22Rv1 (cell line): Measurements from ENCODE around the gene ITGAE.

ENCODE experiments used
- ZFX ChIP-seq: fragments of 450-650 bp; IDR thresholded peaks from 2 replicates; pipeline ENCODE4 v1.6.1; 2017; ENCODE audit warnings: antibody characterized with exemption, borderline replicate concordance
- TF ChIP-seq, protein P1 (sequence below): fragments of 450-650 bp; IDR thresholded peaks from 2 replicates; pipeline ENCODE4 v1.5.1; 2017; ENCODE audit warnings: mild to moderate bottlenecking

DNA sequence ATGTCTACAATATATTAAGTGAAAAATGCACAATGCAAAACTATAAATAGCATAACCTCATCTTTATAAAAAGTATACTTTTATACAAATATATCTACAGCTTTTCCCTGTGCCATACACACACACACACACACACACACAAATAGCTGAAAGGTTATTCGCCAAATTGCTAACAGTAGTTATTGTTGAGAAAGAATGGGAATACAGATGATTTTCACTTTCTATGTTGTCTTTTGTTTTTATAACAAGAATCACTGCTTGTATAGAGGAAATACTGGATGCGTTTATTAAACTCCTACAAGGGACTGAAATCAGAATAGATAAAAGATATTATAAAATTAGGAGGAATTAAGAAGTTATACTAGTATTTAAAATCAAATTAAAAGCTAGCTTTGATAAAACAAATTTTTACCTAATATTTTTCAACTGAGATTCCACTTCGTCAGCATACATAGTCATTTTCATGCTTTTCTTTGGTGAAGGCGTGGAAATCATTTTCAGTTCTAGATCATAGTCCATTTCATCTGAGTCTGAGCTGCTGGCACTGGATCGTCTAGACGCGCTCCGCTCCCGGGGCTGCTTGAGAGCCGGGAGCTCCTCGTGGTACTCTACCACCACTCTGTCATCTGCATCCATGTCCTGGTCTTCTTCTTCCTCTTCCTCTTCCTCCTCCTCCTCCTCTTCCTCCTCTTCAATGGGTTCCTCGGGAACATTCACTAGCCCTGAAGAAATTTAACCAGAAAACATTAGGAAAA lies 17.0 kb upstream of the ITGAE start:
- TF ChIP-seq, protein P1, sequence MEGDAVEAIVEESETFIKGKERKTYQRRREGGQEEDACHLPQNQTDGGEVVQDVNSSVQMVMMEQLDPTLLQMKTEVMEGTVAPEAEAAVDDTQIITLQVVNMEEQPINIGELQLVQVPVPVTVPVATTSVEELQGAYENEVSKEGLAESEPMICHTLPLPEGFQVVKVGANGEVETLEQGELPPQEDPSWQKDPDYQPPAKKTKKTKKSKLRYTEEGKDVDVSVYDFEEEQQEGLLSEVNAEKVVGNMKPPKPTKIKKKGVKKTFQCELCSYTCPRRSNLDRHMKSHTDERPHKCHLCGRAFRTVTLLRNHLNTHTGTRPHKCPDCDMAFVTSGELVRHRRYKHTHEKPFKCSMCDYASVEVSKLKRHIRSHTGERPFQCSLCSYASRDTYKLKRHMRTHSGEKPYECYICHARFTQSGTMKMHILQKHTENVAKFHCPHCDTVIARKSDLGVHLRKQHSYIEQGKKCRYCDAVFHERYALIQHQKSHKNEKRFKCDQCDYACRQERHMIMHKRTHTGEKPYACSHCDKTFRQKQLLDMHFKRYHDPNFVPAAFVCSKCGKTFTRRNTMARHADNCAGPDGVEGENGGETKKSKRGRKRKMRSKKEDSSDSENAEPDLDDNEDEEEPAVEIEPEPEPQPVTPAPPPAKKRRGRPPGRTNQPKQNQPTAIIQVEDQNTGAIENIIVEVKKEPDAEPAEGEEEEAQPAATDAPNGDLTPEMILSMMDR = no peak
- TF ChIP-seq ZFX = no peak
